ENCODE data around the gene SLC16A6.

DNA sequence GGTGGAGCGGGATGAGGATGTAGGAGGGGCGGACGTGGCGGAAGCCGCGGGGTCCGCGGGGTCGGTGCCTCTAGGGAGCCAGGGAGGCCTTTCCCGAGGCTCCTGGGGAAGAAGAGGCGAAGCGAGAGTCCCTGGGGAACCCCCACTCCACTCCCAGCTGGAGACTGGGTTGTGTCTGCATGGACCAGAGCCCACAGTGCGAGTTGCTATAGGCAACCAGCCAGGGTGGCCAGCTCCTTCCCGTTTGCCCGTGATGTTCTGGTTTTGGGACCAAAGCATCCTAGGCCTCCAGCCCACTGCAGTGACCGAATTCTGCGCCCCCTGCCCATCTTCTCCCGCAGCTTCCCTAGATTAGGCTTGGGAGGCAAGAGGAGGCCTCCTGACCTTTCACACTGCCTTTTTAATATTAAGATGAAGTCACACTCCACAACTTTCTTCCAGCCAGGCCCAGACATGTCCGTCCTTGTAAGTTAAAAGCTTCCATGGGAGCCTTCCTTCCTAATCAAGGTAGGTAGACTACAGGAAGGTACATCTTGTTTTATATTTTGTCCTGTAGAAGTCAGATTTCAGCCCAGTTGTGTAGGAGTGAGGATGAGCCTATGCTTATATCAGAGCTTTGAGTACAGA is 42.6 kb downstream of the SLC16A6 start:
- TF ChIP-seq EP300 (IDR thresholded peaks at IDR 0.05) (no peak), POLR2A (IDR thresholded peaks at IDR 0.05) (no peak)
